Ramos (cell line): Measurements from ENCODE around the gene PRSS22.

Source experiments
- in situ Hi-C: fragments of 300-500 bp; cut with MboI; formaldehyde crosslinking; loops from one replicate; pipeline ENCODE4 v1.14.3; 2022; ENCODE audit warnings: low sequenced_read_pairs; ENCODE audit not compliant: unreplicated experiment

The PRSS22 gene

GRCh38 chr16:2818272-2818876 lies 39.6 kb downstream of the PRSS22 start:
- in situ Hi-C loops = no loop called here

GRCh38 chr16:2817340-2818271 lies 40.4 kb downstream of the PRSS22 start:
- in situ Hi-C loops = no loop called here

DNA sequence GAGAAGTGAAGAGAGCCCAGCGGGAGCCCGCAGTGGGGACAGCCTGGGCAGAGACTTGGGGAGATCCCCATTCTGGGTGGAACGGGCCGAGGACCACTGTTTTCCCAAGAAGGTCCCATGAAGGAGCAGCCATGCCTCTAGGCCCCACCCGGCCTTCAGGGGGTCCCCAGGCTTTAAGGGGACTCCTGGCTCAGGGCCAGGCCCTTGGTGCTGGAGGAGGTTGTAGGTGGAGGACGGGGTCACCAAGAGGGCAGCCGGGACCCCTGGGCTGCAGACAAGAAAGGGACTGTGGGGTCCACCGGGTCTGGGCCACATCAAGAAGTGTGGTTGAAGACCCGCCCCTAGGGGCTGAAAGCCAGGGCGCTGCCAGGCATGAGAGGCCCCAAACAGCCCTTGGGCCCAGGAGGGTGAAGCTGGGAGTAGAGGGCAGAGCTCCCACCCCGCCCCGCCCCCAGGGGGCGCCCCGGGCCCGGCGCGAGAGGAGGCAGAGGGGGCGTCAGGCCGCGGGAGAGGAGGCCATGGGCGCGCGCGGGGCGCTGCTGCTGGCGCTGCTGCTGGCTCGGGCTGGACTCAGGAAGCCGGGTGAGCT lies 41.1 kb downstream of the PRSS22 start, which contains the start of gene PRSS21:
PRSS21 (plus strand) TSS at position 487 of the 589 bp plus-strand sequence; CDS start at position 519, 32 bp downstream.
- in situ Hi-C loops = no loop called here

DNA sequence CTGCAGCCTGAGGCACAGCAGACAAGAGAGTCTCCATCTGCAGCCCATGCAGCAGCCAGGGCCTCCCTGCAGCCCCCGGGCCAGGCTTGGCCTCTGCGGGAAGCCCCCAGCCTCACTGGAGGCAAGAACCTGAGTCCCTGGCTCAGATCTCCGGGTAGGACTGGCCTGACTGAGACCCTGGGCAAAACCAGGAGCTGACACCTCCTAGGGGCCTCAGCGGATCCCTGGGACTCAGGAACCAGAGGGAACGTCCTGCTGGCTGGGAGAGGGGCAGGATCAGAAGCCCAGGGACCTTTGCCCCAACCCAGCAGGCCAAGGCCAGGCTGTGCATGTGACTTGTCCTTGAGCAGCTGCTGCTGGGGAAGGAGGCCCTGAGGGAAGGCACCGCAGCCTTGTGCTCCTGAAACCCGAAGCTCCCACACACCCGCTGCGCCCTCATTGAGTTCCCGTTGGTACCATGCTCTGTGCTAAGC lies 42.6 kb downstream of the PRSS22 start:
- in situ Hi-C loops = no loop called here

- in situ Hi-C loops = no loop called here
Measured at GRCh38 chr16:2814551-2815298, 43.2 kb downstream of the PRSS22 start.

DNA sequence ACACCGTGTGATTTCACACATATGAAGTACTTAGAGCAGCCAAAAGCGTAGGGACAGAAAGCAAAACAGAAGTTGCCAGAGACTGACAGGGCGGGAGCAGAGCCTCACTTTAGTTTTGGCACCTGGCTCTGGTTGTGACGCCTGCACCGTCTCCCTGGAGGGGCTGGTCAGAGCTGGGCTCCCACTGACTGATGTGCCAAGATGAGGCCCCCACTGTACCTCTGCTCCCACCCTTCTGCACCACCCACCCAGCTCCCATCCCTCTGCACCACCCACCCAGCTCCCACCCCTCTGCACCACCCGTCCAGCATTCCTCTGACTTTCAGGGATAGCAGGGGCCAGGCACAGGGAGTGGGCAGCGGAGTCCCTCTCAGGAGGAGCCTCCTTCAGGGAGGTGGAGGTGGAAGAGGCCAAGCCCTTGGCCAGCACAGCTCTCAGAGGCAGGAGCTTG lies 44.2 kb downstream of the PRSS22 start:
- in situ Hi-C loops = no loop called here

DNA sequence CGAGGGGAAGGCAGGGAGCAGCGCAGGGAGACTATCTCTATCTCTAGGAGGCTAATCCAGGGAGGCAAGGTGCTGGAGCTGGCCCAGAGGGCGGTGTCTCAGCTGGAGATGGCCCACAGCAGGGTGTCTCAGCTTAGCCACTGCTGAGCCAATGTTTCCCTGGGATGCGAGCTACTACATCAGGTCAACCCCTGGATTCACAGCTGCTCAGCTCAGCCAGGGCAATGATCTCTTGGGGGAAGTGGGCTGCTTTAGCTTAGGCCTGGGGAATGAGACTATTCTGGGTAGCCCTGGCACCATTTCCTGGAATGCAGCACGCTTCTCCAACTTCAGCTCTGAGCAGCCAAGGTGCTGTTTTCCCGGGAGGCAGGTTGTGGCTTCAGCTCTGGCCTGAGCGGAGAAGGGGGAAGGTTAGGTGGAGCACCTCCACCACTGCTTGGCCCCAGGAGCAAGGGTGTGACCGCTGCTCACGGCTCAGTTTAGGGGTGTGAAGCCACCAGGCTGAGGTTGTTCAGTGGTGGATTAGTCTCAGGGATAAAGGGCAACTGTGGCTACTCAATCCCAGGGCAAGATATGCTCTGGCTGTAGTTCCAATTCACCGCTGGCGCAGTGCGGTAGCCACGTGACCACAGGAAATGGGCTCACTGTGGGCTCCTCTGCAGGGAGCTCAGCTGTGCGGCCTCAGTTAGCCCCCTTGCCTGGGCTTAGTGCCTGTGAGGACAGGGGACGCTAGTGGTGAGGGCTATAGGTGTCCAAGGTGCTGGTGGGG lies 46.1 kb downstream of the PRSS22 start:
- in situ Hi-C loops = no loop called here

DNA sequence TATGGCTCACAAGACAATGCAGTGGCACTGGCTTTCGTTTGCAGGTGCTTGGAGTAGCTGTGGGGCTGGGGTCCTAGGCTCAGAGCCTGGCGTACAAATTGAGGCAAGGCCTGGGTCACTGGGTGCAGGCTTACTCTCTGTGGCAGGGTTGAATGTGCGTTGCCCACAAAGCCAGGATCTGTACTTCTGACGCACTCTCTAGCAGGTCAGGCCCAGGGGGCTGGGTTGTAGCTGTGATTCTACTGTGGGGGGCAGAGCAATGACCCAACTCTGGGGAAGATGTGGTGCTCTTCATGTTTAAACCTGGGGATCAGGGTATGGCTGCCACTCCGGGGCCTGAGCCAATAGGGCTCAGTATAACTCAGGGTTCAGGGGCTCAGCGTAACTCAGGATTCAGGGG lies 47.3 kb downstream of the PRSS22 start:
- in situ Hi-C loops = no loop called here

- in situ Hi-C loops = no loop called here
Measured at GRCh38 chr16:2809149-2809760, 48.7 kb downstream of the PRSS22 start.

DNA sequence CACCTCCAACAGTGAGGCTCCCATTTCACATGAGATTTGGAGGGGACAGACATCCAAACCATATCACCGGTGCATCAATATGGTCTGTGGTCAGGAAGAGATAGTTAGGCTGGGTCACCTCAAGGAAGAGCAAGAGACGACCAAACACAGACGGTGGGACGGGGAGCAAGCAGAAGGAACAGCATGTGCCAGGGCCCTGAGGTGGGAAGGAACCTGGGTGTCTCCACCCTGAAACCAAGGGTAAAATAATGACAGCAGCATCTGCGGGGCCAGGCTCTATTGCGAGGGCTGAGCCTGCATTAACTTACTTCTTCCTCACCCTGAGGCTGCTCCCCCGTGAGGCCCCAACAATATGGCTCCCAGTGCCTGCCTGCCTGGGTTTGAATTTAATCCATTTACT lies 49.8 kb downstream of the PRSS22 start:
- in situ Hi-C loops = no loop called here

DNA sequence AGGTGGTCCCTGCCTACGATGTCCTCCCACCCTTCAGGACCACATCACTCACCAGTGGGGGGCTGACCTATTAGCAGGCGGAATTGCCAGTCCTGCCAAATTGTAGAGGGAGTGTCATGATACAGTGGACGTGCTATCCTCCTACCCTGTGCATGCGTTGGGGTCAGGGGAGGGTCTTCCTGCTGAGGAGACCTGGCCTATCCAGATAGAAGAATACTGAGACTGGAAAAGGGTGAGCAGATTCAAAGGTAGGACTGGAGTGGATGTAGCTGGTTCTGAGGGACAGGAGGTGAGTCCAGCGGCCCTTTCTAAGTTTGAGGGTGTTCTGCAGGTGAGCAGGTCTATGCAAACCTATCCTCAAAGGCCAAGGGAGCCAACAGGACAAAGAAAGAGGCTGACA lies 51.7 kb downstream of the PRSS22 start:
- in situ Hi-C loops = no loop called here

DNA sequence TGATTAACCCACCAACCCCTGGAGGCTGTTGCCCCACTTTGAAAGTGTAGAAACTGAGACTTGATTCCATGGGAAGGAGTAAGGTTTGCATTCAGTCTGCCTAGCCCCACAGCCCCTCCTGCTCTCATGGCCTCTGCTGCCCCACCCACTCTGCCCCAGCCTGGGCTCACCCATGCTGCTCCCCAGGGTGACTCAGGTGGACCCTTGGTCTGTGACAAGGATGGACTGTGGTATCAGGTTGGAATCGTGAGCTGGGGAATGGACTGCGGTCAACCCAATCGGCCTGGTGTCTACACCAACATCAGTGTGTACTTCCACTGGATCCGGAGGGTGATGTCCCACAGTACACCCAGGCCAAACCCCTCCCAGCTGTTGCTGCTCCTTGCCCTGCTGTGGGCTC lies 53.2 kb downstream of the PRSS22 start:
- in situ Hi-C loops = no loop called here

DNA sequence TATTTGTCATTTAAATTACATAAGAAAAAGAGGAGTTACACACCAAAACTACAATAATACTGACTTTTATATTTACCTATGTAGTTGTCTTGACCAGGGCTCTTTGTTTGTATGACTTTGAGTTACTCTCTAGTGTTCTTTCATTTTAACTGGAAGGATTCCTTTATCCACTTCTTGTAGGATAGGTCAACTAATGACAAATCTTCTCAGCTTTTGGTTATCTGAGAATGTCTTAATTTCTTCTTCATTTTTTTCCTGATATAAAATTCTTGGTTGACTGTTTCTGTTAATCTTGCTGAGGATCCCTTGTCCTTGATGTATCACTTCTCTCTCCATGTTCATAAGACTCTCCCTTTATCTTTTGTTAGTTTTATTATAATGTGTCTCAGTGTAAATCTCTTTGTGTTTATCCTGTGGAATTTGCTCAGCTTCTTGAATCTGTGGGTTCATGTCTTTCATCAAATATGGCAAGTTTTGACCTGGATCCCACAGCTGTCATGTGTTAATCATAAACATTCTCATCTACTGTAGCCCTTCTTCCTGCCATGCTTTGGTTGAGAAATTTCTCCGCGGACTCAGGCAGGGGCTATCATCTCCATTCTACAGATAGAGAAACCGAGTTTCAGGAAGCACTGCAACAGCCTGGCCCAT lies 54.3 kb downstream of the PRSS22 start:
- in situ Hi-C loops = no loop called here
